Transverse colon (tissue), 4 donors: ENCODE results near the gene NAALADL2. TPM values are rescaled to one million over a fixed set of nuclear protein-coding genes. Genes with fewer than 3 reads are reported as not detected.

Experiments used
- DNase-seq: peaks from one replicate; pipeline ENCODE4 v3.0.0-alpha.2; 2019
- H3K27ac ChIP-seq, 4 donors: fragments of 200-600 bp; sonication (generic); 2 replicates each; pipeline ENCODE4 v1.5.1; 2016 to 2018; ENCODE audit warnings: inconsistent platforms in 4 of 4
- H3K27me3 ChIP-seq: fragments of 200-600 bp; sonication (generic); 2 replicates; pipeline ENCODE4 v1.5.1; 2017; ENCODE audit warnings: inconsistent platforms
- H3K36me3 ChIP-seq, 4 donors: fragments of 200-600 bp; sonication (generic); 2 replicates each; pipeline ENCODE4 v1.5.1; 2017 to 2019; ENCODE audit warnings: inconsistent platforms in 4 of 4
- H3K4me1 ChIP-seq, 4 donors: fragments of 200-600 bp; sonication (generic); 2 replicates each; pipeline ENCODE4 v1.5.1; 2017 to 2020; ENCODE audit warnings: inconsistent platforms in 4 of 4
- H3K4me3 ChIP-seq, 4 donors: fragments of 200-600 bp; sonication (generic); 1 replicate in 1 of 4; 2 replicates in 3 of 4; pipeline versions ENCODE4 v1.5.1 to v1.6.1; 2017 to 2019; ENCODE audit warnings: inconsistent platforms in 4 of 4
- H3K9me3 ChIP-seq, 2 donors: fragments of 200-600 bp; sonication (generic); 2 replicates each; pipeline ENCODE4 v1.5.1; 2017 to 2019; ENCODE audit warnings: inconsistent platforms in 2 of 2
- CTCF ChIP-seq, 5 experiments: fragments of 200-600 bp in 3 of 5; fragments of 450-650 bp in 2 of 5; sonication (generic) in 3 of 5; IDR thresholded peaks; 1 replicate in 2 of 5; 2 replicates in 3 of 5; pipeline ENCODE4 v1.5.1; 2016 to 2017; ENCODE audit warnings: antibody characterized with exemption in 5 of 5, inconsistent platforms in 3 of 5, mild to moderate bottlenecking in 2 of 5, moderate library complexity in 1 of 5
- EP300 ChIP-seq: sonication (generic); formaldehyde crosslinking; IDR thresholded peaks from one replicate; pipeline ENCODE4 v1.6.1; 2017; ENCODE audit warnings: antibody characterized with exemption, low read depth
- POLR2A ChIP-seq: fragments of 450-650 bp; IDR thresholded peaks from one replicate; pipeline ENCODE4 v1.6.1; 2016; ENCODE audit warnings: antibody characterized with exemption, mild to moderate bottlenecking, moderate library complexity
- POLR2AphosphoS5 ChIP-seq, 3 donors: sonication (generic); formaldehyde crosslinking; IDR thresholded peaks; one replicate each; pipeline ENCODE4 v1.6.1; 2016; ENCODE audit warnings: antibody characterized with exemption in 3 of 3
- WGBS, 2 donors: methylation state at CpG; one replicate each; pipeline ENCODE4 v1.1.5; 2018; ENCODE audit warnings: low coverage in 1 of 2; 5-methylcytosine and 5-hydroxymethylcytosine counted together
- in situ Hi-C, 4 donors: fragments of 200-750 bp; cut with MboI; loops; one replicate each; pipeline versions ENCODE4 v1.15.0 to v1.15.1; 2017; ENCODE audit warnings: low sequenced_read_pairs in 3 of 4, low pct_ligation_motif_present in 1 of 4, low pct_unique_long_range_greater_than_20kb in 1 of 4
- intact Hi-C: fragments of 100-400 bp; cut with DNase I; formaldehyde crosslinking; loops from one replicate; pipeline ENCODE4 v1.15.1; 2023; ENCODE audit warnings: low total_unique reads
- total RNA-seq, 4 donors: library from RNA; depleted of rRNA; stranded (reverse); fragments of >200 nt; gene quantifications; one replicate each; pipeline ENCODE4 v1.1.0, GENCODE V29; 2016

NAALADL2 gene
- total RNA-seq, 4 donors from 2014 or later: 10.1 to 22.7 (median 15.1) TPM

GRCh38 chr3:175211466-175211865 is 352.3 kb downstream of the NAALADL2 start:
- intact Hi-C loops (no loop called here), in situ Hi-C loops (no loop called here)
- DNase-seq: no peak
- no peak for TF ChIP-seq CTCF (IDR thresholded peaks at IDR 0.05)
- no peak for TF ChIP-seq POLR2AphosphoS5 (IDR thresholded peaks at IDR 0.05)
- no peak for TF ChIP-seq EP300
- no peak for TF ChIP-seq POLR2A
- Histone ChIP-seq H3K9me3 (no peaks in the 10 kb centered on the region), H3K4me1 (no peaks in the 10 kb centered on the region), H3K36me3 (no peaks in the 10 kb centered on the region), H3K27me3 (no peaks in the 10 kb centered on the region), H3K27ac (no peak overlapping the region), H3K4me3 (no peak overlapping the region)
- 67 to 70% methylated on average over 2 of the region's 2 CpGs for WGBS, 2 donors

DNA sequence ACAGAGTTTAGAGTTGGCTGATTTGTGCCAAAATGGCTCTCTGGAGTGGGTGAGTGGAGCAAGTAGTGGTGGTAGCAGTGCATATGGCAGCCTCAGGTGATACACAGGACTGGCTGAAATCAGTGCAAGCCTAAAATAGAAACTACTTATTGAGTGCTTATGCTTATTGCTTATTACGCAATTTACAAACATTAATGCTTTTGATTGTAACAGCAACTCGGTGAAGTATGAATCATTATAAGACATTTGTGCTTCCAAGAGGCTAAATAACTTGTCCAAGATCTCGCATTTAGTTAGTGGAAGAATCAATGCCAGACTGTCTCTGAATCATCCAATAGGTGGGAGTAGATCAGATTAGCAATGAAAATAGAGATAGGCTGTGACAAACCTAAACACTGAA is 353.8 kb downstream of the NAALADL2 start:
- DNase-seq: no peak
- no peaks in the 10 kb centered on the region for H3K27me3 ChIP-seq
- H3K4me1 ChIP-seq: no peaks in the 10 kb centered on the region
- H3K27ac ChIP-seq: no peak overlapping the region
- in situ Hi-C loops: no loop called here
- no peak for TF ChIP-seq CTCF (IDR thresholded peaks at IDR 0.05)
- no peaks in the 10 kb centered on the region for H3K9me3 ChIP-seq
- intact Hi-C loops: no loop called here
- no peaks in the 10 kb centered on the region for H3K36me3 ChIP-seq
- H3K4me3 ChIP-seq: no peak overlapping the region
- WGBS, 2 donors: 63 to 77% methylated on average over 3 of the region's 3 CpGs

- intact Hi-C loops (no loop called here), in situ Hi-C loops (no loop called here)
- 89 to 100% methylated on average over 1 of the region's 1 CpG for WGBS, 2 donors
- H3K27me3 ChIP-seq: no peaks in the 10 kb centered on the region
- no peaks in the 10 kb centered on the region for H3K36me3 ChIP-seq
- H3K27ac ChIP-seq: no peak overlapping the region
- no peaks in the 10 kb centered on the region for H3K4me1 ChIP-seq
- no peak for DNase-seq
- H3K9me3 ChIP-seq: no peaks in the 10 kb centered on the region
- TF ChIP-seq EP300 (no peak), POLR2AphosphoS5 (IDR thresholded peaks at IDR 0.05) (no peak), POLR2A (no peak), CTCF (IDR thresholded peaks at IDR 0.05) (no peak)
- no peak overlapping the region for H3K4me3 ChIP-seq
Measured at GRCh38 chr3:175214216-175214615, 355.1 kb downstream of the NAALADL2 start.

DNA sequence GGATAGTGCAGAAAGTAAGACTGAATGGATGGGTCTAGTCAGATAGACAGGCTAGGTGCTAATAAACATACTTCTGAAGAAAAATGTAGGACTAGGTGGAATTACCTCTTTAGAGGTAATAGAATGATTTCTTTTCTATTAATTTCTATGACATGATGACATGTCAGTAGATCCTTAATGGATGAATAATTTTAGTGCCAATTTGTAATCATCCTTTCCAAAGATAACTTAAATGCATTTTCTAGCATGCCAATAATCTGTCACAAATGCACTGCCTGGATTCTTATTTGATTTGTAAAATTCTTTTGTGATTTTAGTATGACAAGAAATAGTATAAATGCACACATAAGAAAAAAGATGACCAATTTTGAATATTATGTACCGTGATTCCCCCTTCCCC is 356.7 kb downstream of the NAALADL2 start:
- Histone ChIP-seq H3K4me3 (no peak overlapping the region), H3K36me3 (no peaks in the 10 kb centered on the region), H3K27ac (no peak overlapping the region), H3K27me3 (no peaks in the 10 kb centered on the region), H3K4me1 (no peaks in the 10 kb centered on the region), H3K9me3 (no peaks in the 10 kb centered on the region)
- in situ Hi-C loops (no loop called here), intact Hi-C loops (no loop called here)
- DNase-seq: no peak
- WGBS, 2 donors: 83 to 84% methylated on average over 1 of the region's 1 CpG
- TF ChIP-seq POLR2AphosphoS5 (IDR thresholded peaks at IDR 0.05) (no peak), POLR2A (no peak), EP300 (no peak), CTCF (IDR thresholded peaks at IDR 0.05) (no peak)
